H1 (cell line): Measurements from ENCODE around the gene DAND5. TPM values are rescaled to one million over a fixed set of nuclear protein-coding genes. Genes with fewer than 3 reads are reported as not detected.
A peak's percentile ranks its signal among the peaks of the same experiment; 100 is the strongest.

Experiments used
- CTCF ChIA-PET: fragments of 300-600 bp; sonication (Branson Sonifier 250); formaldehyde crosslinking; loops from one replicate; lab custom pipeline; 2021; ENCODE audit not compliant: partially characterized antibody; lab: Charles Lee
- POLR2A ChIA-PET: fragments of 300-600 bp; sonication (Branson Sonifier 250); formaldehyde crosslinking; loops from one replicate; lab custom pipeline; 2021; ENCODE audit warnings: inconsistent platforms; ENCODE audit not compliant: partially characterized antibody; lab: Charles Lee
- DNase-seq, 2 experiments: peaks; one replicate each; pipeline versions ENCODE4 v3.0.0 to v3.0.0-alpha.2; 2010 to 2022; ENCODE audit warnings: low spot score in 2 of 2, low read depth in 1 of 2, mixed read lengths in 1 of 2
- FAIRE-seq: peaks from 2 replicates; lab custom pipeline; 2011; peaks lifted over from hg19 to GRCh38; lab: Jason Lieb, UNC
- H2AFZ ChIP-seq: 2 replicates; pipeline ENCODE4 v1.8.1; 2012; ENCODE audit warnings: low read length, inconsistent platforms
- H2AK5ac ChIP-seq: 2 replicates; pipeline ENCODE4 v1.6.1; 2013; ENCODE audit warnings: low read depth, low read length
- H2BK120ac ChIP-seq: replicated peaks from 2 replicates; pipeline ENCODE3; 2013; ENCODE audit warnings: low read depth, low read length, inconsistent platforms
- H2BK12ac ChIP-seq: 2 replicates; pipeline ENCODE4 v1.6.1; 2013; ENCODE audit warnings: low read depth, low read length
- H2BK15ac ChIP-seq: 2 replicates; pipeline ENCODE4 v1.6.1; 2013; ENCODE audit warnings: low read length
- H2BK20ac ChIP-seq: 2 replicates; pipeline ENCODE4 v1.6.1; 2013; ENCODE audit warnings: low read length
- H2BK5ac ChIP-seq: 2 replicates; pipeline ENCODE4 v1.6.1; 2013; ENCODE audit warnings: low read depth, low read length
- H3K14ac ChIP-seq: 2 replicates; pipeline ENCODE4 v1.6.1; 2013; ENCODE audit warnings: inconsistent platforms; ENCODE audit not compliant: insufficient read length
- H3K18ac ChIP-seq: 2 replicates; pipeline ENCODE4 v1.6.1; 2013; ENCODE audit warnings: low read length; ENCODE audit errors: extremely low read depth
- H3K23ac ChIP-seq: 2 replicates; pipeline ENCODE4 v1.6.1; 2013; ENCODE audit warnings: inconsistent platforms; ENCODE audit not compliant: insufficient read length
- H3K23me2 ChIP-seq: 2 replicates; pipeline ENCODE4 v1.6.1; 2013; ENCODE audit warnings: low read depth, low read length
- H3K27ac ChIP-seq: 2 replicates; pipeline ENCODE4 v1.6.1; 2011; ENCODE audit warnings: low read depth, low read length, inconsistent platforms
- H3K27me3 ChIP-seq, 4 experiments: replicated peaks in 1 of 4; 1 replicate in 1 of 4; 2 replicates in 3 of 4; pipeline versions ENCODE4 v1.6.1 to v1.8.1; 2011 to 2013; ENCODE audit warnings: low read length in 3 of 4, mild to moderate bottlenecking in 3 of 4, inconsistent platforms in 2 of 4, mixed read lengths in 2 of 4, moderate library complexity in 1 of 4; ENCODE audit not compliant: control insufficient read depth in 3 of 4, insufficient read depth in 3 of 4; ENCODE audit errors: extremely low read depth in 1 of 4
- H3K36me3 ChIP-seq, 4 experiments: 2 replicates each; pipeline versions ENCODE4 v1.6.1 to v1.8.1; 2011 to 2013; ENCODE audit warnings: mild to moderate bottlenecking in 4 of 4, low read length in 3 of 4, moderate library complexity in 2 of 4, control low read depth in 1 of 4, inconsistent platforms in 1 of 4; ENCODE audit not compliant: insufficient read depth in 4 of 4, control insufficient read depth in 2 of 4
- H3K4ac ChIP-seq: replicated peaks from 2 replicates; pipeline ENCODE3; 2013; ENCODE audit warnings: low read length, low read depth, mixed read lengths, inconsistent platforms; ENCODE audit not compliant: insufficient read length
- H3K4me1 ChIP-seq, 4 experiments: replicated peaks in 1 of 4; 1 replicate in 1 of 4; 2 replicates in 3 of 4; pipeline versions ENCODE4 v1.6.1 to v1.8.1; 2011 to 2013; ENCODE audit warnings: low read length in 3 of 4, inconsistent platforms in 2 of 4, mixed read lengths in 1 of 4; ENCODE audit not compliant: insufficient read depth in 4 of 4, control insufficient read depth in 3 of 4
- H3K4me2 ChIP-seq, 2 experiments: 2 replicates each; pipeline versions ENCODE4 v1.6.1 to v1.8.1; 2011 to 2013; ENCODE audit warnings: low read depth in 2 of 2, low read length in 2 of 2, control low read depth in 1 of 2, inconsistent platforms in 1 of 2, mild to moderate bottlenecking in 1 of 2; ENCODE audit not compliant: insufficient read depth in 1 of 2
- H3K4me3 ChIP-seq, 4 experiments: fragments of 200-600, 300-600 bp in 1 of 4; sonication (generic), shearing (Covaris generic), sonication (Bioruptor Twin) in 1 of 4; 2 replicates each; pipeline versions ENCODE4 v1.5.1 to v1.8.1; 2011 to 2016; ENCODE audit warnings: low read length in 4 of 4, low read depth in 3 of 4, control low read depth in 2 of 4, inconsistent platforms in 2 of 4, mild to moderate bottlenecking in 2 of 4, mixed read lengths in 1 of 4, moderate library complexity in 1 of 4; ENCODE audit not compliant: insufficient read depth in 2 of 4; ENCODE audit errors: extremely low read depth in 1 of 4
- H3K56ac ChIP-seq: replicated peaks from 2 replicates; pipeline ENCODE3; 2013; ENCODE audit warnings: low read depth, mild to moderate bottlenecking, mixed read lengths, low read length, inconsistent platforms; ENCODE audit not compliant: insufficient read length
- H3K79me1 ChIP-seq: 2 replicates; pipeline ENCODE4 v1.6.1; 2013; ENCODE audit warnings: low read depth, low read length, control low read depth
- H3K79me2 ChIP-seq, 2 experiments: 2 replicates each; pipeline versions ENCODE4 v1.6.1 to v1.8.1; 2012 to 2013; ENCODE audit warnings: low read length in 2 of 2, mild to moderate bottlenecking in 2 of 2, inconsistent platforms in 1 of 2; ENCODE audit not compliant: insufficient read depth in 2 of 2, control insufficient read depth in 1 of 2
- H3K9ac ChIP-seq, 4 experiments: replicated peaks in 1 of 4; 1 replicate in 1 of 4; 2 replicates in 3 of 4; pipeline versions ENCODE4 v1.6.1 to v1.8.1; 2011 to 2013; ENCODE audit warnings: low read depth in 3 of 4, low read length in 3 of 4, control low read depth in 2 of 4, mild to moderate bottlenecking in 2 of 4, moderate library complexity in 2 of 4, inconsistent platforms in 1 of 4; ENCODE audit errors: extremely low read depth in 1 of 4
- H3K9me3 ChIP-seq, 2 experiments: 2 replicates each; pipeline versions ENCODE4 v1.6.1 to v1.8.1; 2012 to 2013; ENCODE audit warnings: mild to moderate bottlenecking in 2 of 2, moderate library complexity in 2 of 2, control low read depth in 1 of 2, inconsistent platforms in 1 of 2, low read depth in 1 of 2, low read length in 1 of 2, mixed read lengths in 1 of 2; ENCODE audit not compliant: insufficient read depth in 2 of 2
- H4K20me1 ChIP-seq, 2 experiments: replicated peaks in 1 of 2; 2 replicates each; pipeline versions ENCODE3 to v1.8.1; 2011 to 2013; ENCODE audit warnings: inconsistent platforms in 2 of 2, low read length in 2 of 2, mild to moderate bottlenecking in 1 of 2; ENCODE audit not compliant: insufficient read depth in 2 of 2, control insufficient read depth in 1 of 2
- H4K5ac ChIP-seq: 2 replicates; pipeline ENCODE4 v1.6.1; 2013; ENCODE audit warnings: low read length, low read depth, mixed read lengths, inconsistent platforms; ENCODE audit not compliant: insufficient read length
- H4K8ac ChIP-seq: 2 replicates; pipeline ENCODE4 v1.8.0; 2013; ENCODE audit warnings: mild to moderate bottlenecking, moderate library complexity, low read length, inconsistent platforms; ENCODE audit not compliant: insufficient read depth; ENCODE audit errors: extremely low read depth
- H4K91ac ChIP-seq: replicated peaks from 2 replicates; pipeline ENCODE3; 2013; ENCODE audit warnings: low read length, mixed read lengths, inconsistent platforms; ENCODE audit not compliant: insufficient read length
- EGR1 ChIP-seq: IDR thresholded peaks from 2 replicates; pipeline ENCODE4 v1.6.1; 2011; ENCODE audit warnings: low read depth, low read length, borderline replicate concordance
- GABPA ChIP-seq: IDR thresholded peaks from 2 replicates; pipeline ENCODE4 v1.6.1; 2011; ENCODE audit warnings: mild to moderate bottlenecking, low read length, moderate library complexity, borderline replicate concordance; ENCODE audit not compliant: insufficient read depth
- GTF2F1 ChIP-seq: IDR thresholded peaks from 2 replicates; pipeline ENCODE4 v1.6.1; 2012; ENCODE audit warnings: low read depth, low read length, improper control_type of control experiment, borderline replicate concordance
- HDAC2 ChIP-seq, 2 experiments: fragments of 300-600 bp in 1 of 2; sonication (generic) in 1 of 2; IDR thresholded peaks; 2 replicates each; pipeline ENCODE4 v1.6.1; 2011 to 2012; ENCODE audit warnings: low read depth in 2 of 2, low read length in 2 of 2, mild to moderate bottlenecking in 2 of 2, moderate library complexity in 2 of 2, borderline replicate concordance in 1 of 2, inconsistent platforms in 1 of 2
- PHF8 ChIP-seq: fragments of 200-600 bp; sonication (generic); conservative IDR thresholded peaks from 2 replicates; pipeline ENCODE4 v1.7.1; 2012; ENCODE audit warnings: low read depth, mild to moderate bottlenecking, inconsistent platforms, low read length, moderate library complexity
- RNF2 ChIP-seq: fragments of 200-900, 300-1000 bp; sonication (generic); IDR thresholded peaks from 2 replicates; pipeline ENCODE4 v1.7.1; 2016; ENCODE audit warnings: borderline replicate concordance, low read depth, mild to moderate bottlenecking, antibody characterized with exemption, low read length; ENCODE audit not compliant: poor library complexity, severe bottlenecking; ENCODE audit errors: missing control alignments
- SP2 ChIP-seq: IDR thresholded peaks from 2 replicates; pipeline ENCODE4 v1.6.1; 2012; ENCODE audit warnings: mild to moderate bottlenecking, low read length, inconsistent platforms
- SUZ12 ChIP-seq: fragments of 200-600 bp; sonication (generic); IDR thresholded peaks from 2 replicates; pipeline ENCODE4 v1.6.1; 2012; ENCODE audit warnings: mild to moderate bottlenecking, inconsistent platforms, low read length, moderate library complexity, mixed read lengths
- TEAD4 ChIP-seq: IDR thresholded peaks from 2 replicates; pipeline ENCODE4 v1.6.1; 2012; ENCODE audit warnings: low read depth, low read length, inconsistent platforms, mixed read lengths
- YY1 ChIP-seq: IDR thresholded peaks from 2 replicates; pipeline ENCODE4 v1.6.1; 2011; ENCODE audit warnings: low read depth, mild to moderate bottlenecking, low read length
- WGBS, 2 experiments: shearing (Covaris generic) in 1 of 2; methylation state at CpG; one replicate each; pipeline versions ENCODE4 v1.1.6 to v1.1.7; 2013 to 2015; ENCODE audit warnings: low lambda C conversion rate in 2 of 2, mixed read lengths in 2 of 2, inconsistent platforms in 1 of 2, low coverage in 1 of 2, missing lambda C conversion rate in 1 of 2; ENCODE audit not compliant: insufficient replicate concordance in 2 of 2, insufficient coverage in 1 of 2, insufficient read length in 1 of 2; ENCODE audit errors: extremely low coverage in 1 of 2, missing lambda C conversion rate in 1 of 2; 5-methylcytosine and 5-hydroxymethylcytosine counted together
- polyA plus RNA-seq, 7 experiments: library from polyadenylated mRNA; depleted of rRNA in 3 of 7; stranded (reverse) in 5 of 7; unstranded in 2 of 7; fragments of >200 nt in 5 of 7; fragments of 200-250 nt in 2 of 7; gene quantifications; 1 replicate in 5 of 7; 2 replicates in 1 of 7; 4 replicates in 1 of 7; pipeline versions ENCODE4 v1.2.1 to v1.2.3, GENCODE V29; 2011 to 2013; ENCODE audit warnings: missing spikeins in 2 of 7, mixed read lengths in 2 of 7
- total RNA-seq: library from RNA; stranded (reverse); fragmentation: NEBNext Ultra II Directional; extraction: Animal tissue kit (Norgen Biotek cat#: 25700); gene quantifications from 2 replicates; pipeline ENCODE4 v1.2.1, GENCODE V29; 2021
- TF ChIP-seq, protein P1 (sequence below): IDR thresholded peaks from 2 replicates; pipeline ENCODE4 v1.6.1; 2012; ENCODE audit warnings: inconsistent platforms

Gene DAND5
- total and polyA plus RNA-seq, 2 of the 8 experiments (the other 6 are each of a cell fraction or from before 2014, with no cell fraction given): 0.14 to 0.17 TPM

DNA sequence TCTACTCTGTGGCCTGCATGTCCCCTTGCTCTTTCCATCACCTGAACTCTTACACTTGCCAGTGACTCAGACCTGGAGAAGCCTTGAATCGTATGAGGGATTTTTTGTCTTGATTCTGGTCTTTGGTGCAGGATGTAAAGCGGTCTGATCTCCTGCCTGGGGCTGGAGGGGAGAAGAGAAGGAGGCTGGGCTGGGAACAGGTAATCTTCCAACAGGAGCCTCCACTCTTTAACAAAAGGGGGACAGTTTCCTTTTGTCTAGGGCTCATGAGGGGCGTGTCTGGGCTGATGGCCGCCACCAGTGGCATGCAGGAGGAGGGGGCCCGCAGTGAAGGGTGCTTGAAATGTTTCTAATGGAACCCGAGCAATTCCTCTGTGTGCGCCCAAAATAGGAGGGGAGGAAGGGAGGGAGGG lies 50.6 kb downstream of the DAND5 start:
- peak; percentile 39 for FAIRE-seq
- no peak overlapping the region for H2AFZ ChIP-seq
- WGBS, 2 experiments: 0% methylated on average over 7 of the region's 7 CpGs; no CpG with 5 or more reads in 1 of the 2 experiments
- H3K4ac ChIP-seq: no peak overlapping the region
- H2BK5ac ChIP-seq: no peak overlapping the region
- H4K91ac ChIP-seq: no peak overlapping the region
- H3K4me1 ChIP-seq: peaks cover 11 to 39% (median 31%) of the 10 kb centered on the region in 4 experiments
- H3K27me3 ChIP-seq: peaks cover 76 to 98% (median 95%) of the 10 kb centered on the region in 4 experiments
- peak overlapping the region; percentile 35 to 65; a peak in 3 of 4 replicates for H3K4me2 ChIP-seq
- POLR2A ChIA-PET: no interaction called here
- H3K56ac ChIP-seq: no peak overlapping the region
- no peak overlapping the region for H3K14ac ChIP-seq
- peaks cover 0 to 20% of the 10 kb centered on the region in 2 experiments for H4K20me1 ChIP-seq
- H3K36me3 ChIP-seq: peaks cover 0 to 2% (median 0%) of the 10 kb centered on the region in 4 experiments; a peak in 1 of 8 replicates
- H3K27ac ChIP-seq: no peak overlapping the region
- H3K79me1 ChIP-seq: no peaks in the 10 kb centered on the region
- no peaks in the 10 kb centered on the region for H3K9me3 ChIP-seq
- no peaks in the 10 kb centered on the region for H3K79me2 ChIP-seq
- no peak overlapping the region for H3K18ac ChIP-seq
- H2AK5ac ChIP-seq: no peak overlapping the region
- DNase-seq: peak; percentile 75 to 81
- 0 out of 2 replicates have a peak overlapping the region, but pooled peaks have one; percentile 12 for H2BK12ac ChIP-seq
- no peak overlapping the region for H2BK15ac ChIP-seq
- H4K5ac ChIP-seq: no peak overlapping the region
- no peak overlapping the region for H2BK120ac ChIP-seq
- H2BK20ac ChIP-seq: 0 out of 2 replicates have a peak overlapping the region, but pooled peaks have one; percentile 49
- peaks cover under 1% of the 10 kb centered on the region; the same call in 1 of the 2 replicates for H3K23me2 ChIP-seq
- no peak overlapping the region for H3K9ac ChIP-seq
- H3K23ac ChIP-seq: no peak overlapping the region
- H3K4me3 ChIP-seq: peak overlapping the region in 1 of 4 experiments; percentile 17; a peak in 3 of 8 replicates
- CTCF ChIA-PET: interaction anchor here (2.4 to 15.0 kb wide), 3 partner anchors 10 to 36 kb away, joined by 9 to 760 read pairs (median 82); no protein-coding TSS in a partner anchor
- no peak overlapping the region for H4K8ac ChIP-seq
- TF ChIP-seq, protein P1, sequence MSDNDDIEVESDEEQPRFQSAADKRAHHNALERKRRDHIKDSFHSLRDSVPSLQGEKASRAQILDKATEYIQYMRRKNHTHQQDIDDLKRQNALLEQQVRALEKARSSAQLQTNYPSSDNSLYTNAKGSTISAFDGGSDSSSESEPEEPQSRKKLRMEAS: peak; percentile 49; the same call in 1 of the 2 replicates
- TF ChIP-seq PHF8: no peak
- peak; percentile 83 for TF ChIP-seq EGR1
- TF ChIP-seq SUZ12: peak; percentile 20; the same call in 1 of the 2 replicates
- peak; percentile 72 for TF ChIP-seq TEAD4
- TF ChIP-seq RNF2: peak; percentile 94
- no peak for TF ChIP-seq SP2
- TF ChIP-seq GTF2F1: no peak
- TF ChIP-seq YY1: peak; percentile 88
- no peak for TF ChIP-seq HDAC2 (IDR thresholded peaks at IDR 0.05; ENCODE audit: borderline replicate concordance in 1 of 2, low read depth in 2 of 2, low read length in 2 of 2)
- TF ChIP-seq GABPA: peak; percentile 57; the same call in 1 of the 2 replicates
